Loucy (cell line): ENCODE data around the gene THAP7.

Experiments
- H2AFZ ChIP-seq: fragments of 200-600 bp; sonication (generic); 2 replicates; pipeline ENCODE4 v1.6.0; 2016; ENCODE audit warnings: antibody characterized with exemption, mild to moderate bottlenecking, low read length, moderate library complexity
- H3F3A ChIP-seq: fragments of 200-600 bp; 2 replicates; pipeline ENCODE4 v1.6.0; 2016; ENCODE audit warnings: antibody characterized with exemption, low read depth, mild to moderate bottlenecking
- H3K27me3 ChIP-seq: fragments of 200-600 bp; sonication (generic); 2 replicates; pipeline ENCODE4 v1.6.1; 2014; ENCODE audit warnings: low read length, mild to moderate bottlenecking; ENCODE audit not compliant: insufficient read depth, poor library complexity, severe bottlenecking
- H3K36me3 ChIP-seq: fragments of 200-600 bp; sonication (generic); 2 replicates; pipeline ENCODE4 v1.6.1; 2016; ENCODE audit warnings: low read length; ENCODE audit not compliant: insufficient read depth
- H3K4me1 ChIP-seq: fragments of 200-600 bp; sonication (generic); 2 replicates; pipeline ENCODE4 v1.5.1; 2014; ENCODE audit warnings: low read length, mild to moderate bottlenecking; ENCODE audit not compliant: insufficient read depth, poor library complexity, severe bottlenecking
- H3K4me2 ChIP-seq: fragments of 200-600 bp; sonication (generic); 2 replicates; pipeline ENCODE4 v1.6.0; 2014; ENCODE audit warnings: antibody characterized with exemption, low read length, low read depth, mild to moderate bottlenecking; ENCODE audit not compliant: poor library complexity, severe bottlenecking
- H3K4me3 ChIP-seq: fragments of 200-600 bp; sonication (generic); 2 replicates; pipeline ENCODE4 v1.5.1; 2014; ENCODE audit warnings: low read length, mild to moderate bottlenecking, mixed read lengths; ENCODE audit not compliant: poor library complexity, severe bottlenecking
- H3K79me2 ChIP-seq: fragments of 200-600 bp; sonication (generic); 2 replicates; pipeline ENCODE4 v1.6.1; 2014; ENCODE audit warnings: low read length; ENCODE audit not compliant: insufficient read depth
- H3K9ac ChIP-seq: fragments of 200-600 bp; sonication (generic); 2 replicates; pipeline ENCODE4 v1.6.0; 2014; ENCODE audit warnings: mild to moderate bottlenecking, low read depth, low read length, moderate library complexity; ENCODE audit not compliant: poor library complexity, severe bottlenecking
- H3K9me2 ChIP-seq: fragments of 200-600 bp; sonication (generic); replicated peaks from 2 replicates; pipeline ENCODE4 v1.6.1; 2016; ENCODE audit warnings: low read depth, low read length, mixed read lengths
- H3K9me3 ChIP-seq: fragments of 200-600 bp; sonication (generic); 2 replicates; pipeline ENCODE4 v1.6.1; 2014; ENCODE audit warnings: mild to moderate bottlenecking, antibody characterized with exemption, low read length, low read depth; ENCODE audit not compliant: insufficient read depth
- H4K20me1 ChIP-seq: fragments of 200-600 bp; sonication (generic); 2 replicates; pipeline ENCODE4 v1.6.0; 2014; ENCODE audit warnings: antibody characterized with exemption, low read length, mild to moderate bottlenecking; ENCODE audit not compliant: insufficient read depth, poor library complexity, severe bottlenecking
- EZH2phosphoT487 ChIP-seq: fragments of 200-600 bp; IDR thresholded peaks from 2 replicates; pipeline ENCODE4 v1.6.1; 2018; ENCODE audit warnings: antibody characterized with exemption, mild to moderate bottlenecking, moderate library complexity, borderline replicate concordance
- TF ChIP-seq, protein P1 (sequence below): fragments of 200-600 bp; sonication (generic); conservative IDR thresholded peaks from 2 replicates; pipeline ENCODE4 v1.5.1; 2014; ENCODE audit warnings: mild to moderate bottlenecking, antibody characterized with exemption, low read length

The THAP7 gene

DNA sequence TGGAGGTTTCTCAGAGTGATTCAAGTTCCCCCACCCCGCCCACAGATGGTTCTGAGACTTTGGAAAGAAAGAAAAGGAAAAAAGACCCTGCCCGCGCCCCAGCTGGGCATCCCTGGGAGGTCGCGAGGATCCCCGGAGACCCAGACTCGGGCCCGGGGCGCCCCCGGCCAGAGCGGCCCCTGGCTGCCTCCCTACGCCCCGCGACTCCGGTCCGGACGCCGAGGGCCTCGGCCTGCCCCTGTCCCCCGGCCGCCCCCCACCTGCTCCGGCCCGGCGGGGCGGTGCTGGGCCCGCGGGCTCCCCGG is 37.2 kb downstream of the THAP7 start:
- Histone ChIP-seq H3K9me3 (no peaks in the 10 kb centered on the region), H3K79me2 (no peaks in the 10 kb centered on the region), H2AFZ (no peak overlapping the region), H4K20me1 (no peaks in the 10 kb centered on the region), H3K27me3 (no peaks in the 10 kb centered on the region), H3K9ac (no peak overlapping the region), H3K9me2 (no peaks in the 10 kb centered on the region), H3K36me3 (no peaks in the 10 kb centered on the region), H3F3A (no peaks in the 10 kb centered on the region), H3K4me1 (peaks cover 5% of the 10 kb centered on the region), H3K4me3 (peak overlapping the region; percentile 21), H3K4me2 (peak overlapping the region; percentile 20)
- TF ChIP-seq EZH2phosphoT487, result no peak
- TF ChIP-seq, protein P1, sequence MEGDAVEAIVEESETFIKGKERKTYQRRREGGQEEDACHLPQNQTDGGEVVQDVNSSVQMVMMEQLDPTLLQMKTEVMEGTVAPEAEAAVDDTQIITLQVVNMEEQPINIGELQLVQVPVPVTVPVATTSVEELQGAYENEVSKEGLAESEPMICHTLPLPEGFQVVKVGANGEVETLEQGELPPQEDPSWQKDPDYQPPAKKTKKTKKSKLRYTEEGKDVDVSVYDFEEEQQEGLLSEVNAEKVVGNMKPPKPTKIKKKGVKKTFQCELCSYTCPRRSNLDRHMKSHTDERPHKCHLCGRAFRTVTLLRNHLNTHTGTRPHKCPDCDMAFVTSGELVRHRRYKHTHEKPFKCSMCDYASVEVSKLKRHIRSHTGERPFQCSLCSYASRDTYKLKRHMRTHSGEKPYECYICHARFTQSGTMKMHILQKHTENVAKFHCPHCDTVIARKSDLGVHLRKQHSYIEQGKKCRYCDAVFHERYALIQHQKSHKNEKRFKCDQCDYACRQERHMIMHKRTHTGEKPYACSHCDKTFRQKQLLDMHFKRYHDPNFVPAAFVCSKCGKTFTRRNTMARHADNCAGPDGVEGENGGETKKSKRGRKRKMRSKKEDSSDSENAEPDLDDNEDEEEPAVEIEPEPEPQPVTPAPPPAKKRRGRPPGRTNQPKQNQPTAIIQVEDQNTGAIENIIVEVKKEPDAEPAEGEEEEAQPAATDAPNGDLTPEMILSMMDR, result no peak

DNA sequence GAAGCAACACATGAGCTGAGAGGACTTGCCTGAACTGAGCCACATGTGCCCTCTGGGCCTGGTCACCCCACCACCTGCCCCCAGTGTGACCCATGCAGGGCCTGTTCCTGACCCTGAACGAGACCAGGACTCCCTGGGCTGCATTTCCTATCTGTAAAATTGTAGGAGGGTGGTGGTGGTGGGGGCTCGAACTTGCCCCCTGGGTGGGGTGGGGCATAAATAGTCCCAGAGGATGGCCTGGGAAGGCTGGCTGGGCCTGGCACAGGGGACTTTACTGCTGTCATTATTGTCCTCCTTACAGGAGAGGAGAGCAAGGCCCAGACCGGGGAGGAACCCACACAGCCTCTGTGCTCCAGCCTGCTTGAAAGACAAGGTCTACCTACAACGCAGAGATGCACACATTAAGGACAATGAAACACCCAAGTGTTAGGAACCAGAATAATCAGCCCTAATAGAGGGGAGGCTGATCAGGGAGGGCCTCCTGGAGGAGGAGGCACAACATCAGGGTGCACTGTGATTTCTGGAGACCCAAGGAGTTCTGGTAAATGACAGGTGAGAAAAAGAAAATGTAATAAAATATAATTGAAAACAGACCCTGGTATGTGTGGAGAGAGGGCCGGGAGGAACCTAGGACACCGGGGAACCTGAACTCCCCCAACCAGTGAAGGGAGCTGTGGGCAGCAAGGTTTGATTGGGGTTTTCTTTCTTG is 37.7 kb downstream of the THAP7 start:
- H3K27me3 ChIP-seq, result no peaks in the 10 kb centered on the region
- peak overlapping the region; percentile 21 for H3K4me3 ChIP-seq
- no peaks in the 10 kb centered on the region for H3F3A ChIP-seq
- no peak overlapping the region for H2AFZ ChIP-seq
- H3K4me2 ChIP-seq, result peak overlapping the region; percentile 20
- TF ChIP-seq, protein P1, result no peak
- TF ChIP-seq EZH2phosphoT487, result no peak
- H3K9me2 ChIP-seq, result no peaks in the 10 kb centered on the region
- H3K79me2 ChIP-seq, result no peaks in the 10 kb centered on the region
- H3K9me3 ChIP-seq, result no peaks in the 10 kb centered on the region
- no peaks in the 10 kb centered on the region for H4K20me1 ChIP-seq
- no peaks in the 10 kb centered on the region for H3K36me3 ChIP-seq
- peaks cover 5% of the 10 kb centered on the region for H3K4me1 ChIP-seq
- no peak overlapping the region for H3K9ac ChIP-seq

DNA sequence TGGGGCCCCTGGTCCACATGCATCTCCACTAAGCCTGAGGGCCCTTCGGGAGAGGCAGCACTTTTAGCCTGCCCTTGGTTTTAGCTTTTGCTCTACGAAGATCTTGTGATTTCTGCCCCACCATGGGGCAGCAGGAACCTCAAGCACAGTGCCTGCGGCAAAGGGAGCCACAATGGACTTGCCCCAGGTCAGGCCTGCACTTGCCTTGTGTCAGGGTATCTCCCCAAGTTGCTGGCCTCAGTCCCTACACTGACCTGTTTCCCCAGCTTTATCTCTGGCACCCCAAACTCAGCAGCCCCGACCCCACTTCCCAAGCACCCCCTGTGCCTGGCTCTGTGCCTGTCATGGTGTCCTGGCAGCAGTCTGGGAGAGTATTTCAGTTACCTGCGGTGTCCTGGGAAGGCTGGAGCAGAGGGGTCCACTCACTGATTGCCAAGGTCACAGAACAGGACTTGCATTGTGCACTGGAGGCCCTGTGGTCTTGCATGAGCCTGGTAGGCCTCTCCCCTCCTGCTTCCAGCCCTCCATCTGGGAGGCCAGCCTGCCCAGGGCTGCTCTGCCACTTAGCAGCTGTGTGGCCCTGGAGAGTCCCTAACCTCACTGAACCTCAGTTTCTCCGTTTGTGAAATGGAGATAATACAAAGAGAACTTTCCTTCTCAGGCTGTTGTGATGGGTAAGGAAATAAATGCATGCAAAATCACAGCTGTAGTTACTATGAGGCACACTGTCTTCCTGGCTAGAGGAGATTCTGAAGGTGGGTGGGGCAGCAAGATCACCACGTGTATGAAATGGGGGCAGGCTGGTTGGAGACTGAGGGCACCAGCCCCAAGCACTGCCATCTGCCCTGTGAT is 38.5 kb downstream of the THAP7 start:
- H3K9me3 ChIP-seq, result no peaks in the 10 kb centered on the region
- no peaks in the 10 kb centered on the region for H3K79me2 ChIP-seq
- H3K4me3 ChIP-seq, result no peak overlapping the region
- no peak overlapping the region for H3K9ac ChIP-seq
- H3K4me1 ChIP-seq, result peaks cover 5% of the 10 kb centered on the region
- no peaks in the 10 kb centered on the region for H3F3A ChIP-seq
- no peaks in the 10 kb centered on the region for H3K27me3 ChIP-seq
- H4K20me1 ChIP-seq, result no peaks in the 10 kb centered on the region
- H3K9me2 ChIP-seq, result no peaks in the 10 kb centered on the region
- no peak overlapping the region for H3K4me2 ChIP-seq
- TF ChIP-seq, protein P1, result no peak
- TF ChIP-seq EZH2phosphoT487, result no peak
- H3K36me3 ChIP-seq, result no peaks in the 10 kb centered on the region
- no peak overlapping the region for H2AFZ ChIP-seq
